CD4-positive, alpha-beta memory T cell (primary cell): ENCODE measurements around the gene DAP3. TPM values are rescaled to one million over a fixed set of nuclear protein-coding genes. Genes with fewer than 3 reads are reported as not detected.
"Not testable (repeated sequence)": the region's sequence is repeated elsewhere in the genome, so short reads cannot be mapped to it uniquely, and the experiment has no call there.

Experiments used
- CTCF ChIA-PET: fragments of 350-600 bp; sonication (Branson Sonifier 250); formaldehyde crosslinking; loops from one replicate; lab custom pipeline; 2021; ENCODE audit warnings: inconsistent platforms; ENCODE audit not compliant: partially characterized antibody; lab: Charles Lee
- POLR2A ChIA-PET: fragments of 350-600 bp; sonication (Branson Sonifier 250); formaldehyde crosslinking; loops from one replicate; lab custom pipeline; 2021; ENCODE audit not compliant: partially characterized antibody; lab: Charles Lee
- DNase-seq, 5 donors: peaks; one replicate each; pipeline versions ENCODE4 v3.0.0 to v3.0.0-alpha.2; 2020 to 2022; ENCODE audit warnings: mixed read lengths in 1 of 5
- H3K27ac ChIP-seq: one replicate; pipeline ENCODE4 v1.7.0; 2013; ENCODE audit warnings: low read depth, low read length
- H3K27me3 ChIP-seq: 2 replicates; pipeline ENCODE4 v1.7.0; 2013; ENCODE audit warnings: mild to moderate bottlenecking, low read length, moderate library complexity; ENCODE audit not compliant: insufficient read depth
- H3K36me3 ChIP-seq: 2 replicates; pipeline ENCODE4 v1.7.0; 2013; ENCODE audit warnings: mild to moderate bottlenecking, low read length, moderate library complexity; ENCODE audit not compliant: insufficient read depth
- H3K4me1 ChIP-seq: 2 replicates; pipeline ENCODE4 v1.7.0; 2013; ENCODE audit warnings: mild to moderate bottlenecking, low read length, moderate library complexity; ENCODE audit not compliant: insufficient read depth
- H3K4me3 ChIP-seq, 2 donors: one replicate each; pipeline ENCODE4 v1.7.0; 2013; ENCODE audit warnings: low read length in 2 of 2, mild to moderate bottlenecking in 1 of 2
- H3K9me3 ChIP-seq, 2 donors: one replicate each; pipeline ENCODE4 v1.7.0; 2013; ENCODE audit warnings: low read length in 2 of 2, control low read depth in 1 of 2; ENCODE audit not compliant: control insufficient read depth in 1 of 2
- H3K27ac Mint-ChIP-seq, 7 donors: one replicate each; pipeline ENCODE4 v1.8.0; 2020 to 2021; ENCODE audit warnings: mixed read lengths in 7 of 7, mild to moderate bottlenecking in 6 of 7, inconsistent platforms in 3 of 7, moderate library complexity in 3 of 7
- H3K27me3 Mint-ChIP-seq, 2 donors: one replicate each; pipeline ENCODE4 v1.8.0; 2020 to 2021; ENCODE audit warnings: mixed read lengths in 2 of 2
- H3K36me3 Mint-ChIP-seq, 2 donors: one replicate each; pipeline ENCODE4 v1.8.0; 2020 to 2021; ENCODE audit warnings: mixed read lengths in 2 of 2, inconsistent platforms in 1 of 2, mild to moderate bottlenecking in 1 of 2
- H3K4me1 Mint-ChIP-seq, 4 donors: one replicate each; pipeline ENCODE4 v1.8.0; 2020 to 2021; ENCODE audit warnings: mixed read lengths in 4 of 4, mild to moderate bottlenecking in 1 of 4
- H3K4me3 Mint-ChIP-seq, 8 donors: one replicate each; pipeline ENCODE4 v1.8.0; 2020 to 2021; ENCODE audit warnings: mixed read lengths in 8 of 8, mild to moderate bottlenecking in 7 of 8, moderate library complexity in 6 of 8, inconsistent platforms in 3 of 8
- H3K9me3 Mint-ChIP-seq, 8 donors: one replicate each; pipeline ENCODE4 v1.8.0; 2020 to 2021; ENCODE audit warnings: mixed read lengths in 8 of 8, mild to moderate bottlenecking in 5 of 8, inconsistent platforms in 3 of 8, moderate library complexity in 1 of 8
- intact Hi-C: fragments of 100-400 bp; cut with micrococcal nuclease; formaldehyde crosslinking; loops from one replicate; pipeline ENCODE4 v1.15.1; 2023
- polyA plus RNA-seq, 2 donors: library from polyadenylated mRNA; unstranded; fragments of 300-500 nt; fragmentation: Illumina TruSeq; gene quantifications; one replicate each; pipeline ENCODE4 v1.2.3, GENCODE V29; 2021
- total RNA-seq, 2 experiments: library from RNA; stranded (reverse); gene quantifications; one replicate each; pipeline ENCODE4 v1.2.3, GENCODE V29; 2021

Gene DAP3
- total and polyA plus RNA-seq, 4 experiments from 2014 or later = 102 to 177 (median 131) TPM

DNA sequence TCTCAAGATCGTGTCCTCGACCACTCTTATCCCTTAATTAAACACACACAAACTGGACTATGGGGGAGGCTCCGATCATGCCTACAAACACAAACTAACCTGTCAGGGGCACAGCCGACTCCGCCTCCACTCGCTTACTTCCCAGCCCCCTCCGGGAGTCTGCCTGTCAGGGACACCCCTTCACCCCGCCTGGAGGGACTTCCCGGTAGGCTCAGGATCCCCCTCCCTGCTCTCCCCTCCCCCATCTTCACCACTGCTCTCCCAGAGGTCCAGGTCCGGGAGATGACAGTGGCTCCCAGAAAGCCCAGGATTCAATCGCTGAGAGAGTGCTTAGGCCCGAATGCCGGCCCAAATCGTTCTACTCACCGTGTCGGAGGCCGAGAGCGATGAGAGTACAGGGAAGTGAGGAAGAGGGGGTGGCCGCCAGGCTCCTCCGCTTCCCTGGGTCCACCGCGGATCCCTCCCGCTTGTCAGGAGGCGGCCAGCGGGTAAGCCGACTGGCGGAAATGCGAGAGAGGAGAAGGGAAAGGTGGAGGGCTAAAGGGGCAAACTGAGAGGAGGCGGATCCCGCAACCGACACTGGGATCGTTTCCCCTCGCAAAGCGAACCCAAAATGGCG lies 1.1 kb upstream of the DAP3 start:
- Mint-ChIP-seq H3K4me1 (peaks cover 44 to 87% (median 64%) of the 10 kb centered on the region in 4 donors), H3K27ac (peak overlapping the region; percentile 95 to 99 (median 97)), H3K36me3 (peaks cover 19 to 50% of the 10 kb centered on the region in 2 donors), H3K4me3 (peak overlapping the region; percentile 94 to 99 (median 97))
- Histone ChIP-seq H3K27ac (peak overlapping the region; percentile 96), H3K4me3 (peak overlapping the region; percentile 84 to 92), H3K4me1 (peaks cover 66% of the 10 kb centered on the region)
- H3K27me3 ChIP-seq, H3K36me3 ChIP-seq, CTCF ChIA-PET, H3K9me3 Mint-ChIP-seq, H3K9me3 ChIP-seq, H3K27me3 Mint-ChIP-seq: not testable (repeated sequence)
- intact Hi-C loops = loop anchor here (1.0 to 10.0 kb wide), 4 partner anchors 47 to 337 kb away; partner anchors contain the start of genes ASH1L, MSTO1 and SSR2
- peak in 1 of 5 donors; percentile 57 for DNase-seq
- POLR2A ChIA-PET = interaction anchor here (0.9 kb wide), 1 partner anchor 57 kb away, joined by 3 read pairs; no protein-coding TSS in a partner anchor

- Histone ChIP-seq H3K27me3 (no peaks in the 10 kb centered on the region), H3K36me3 (peaks cover 6% of the 10 kb centered on the region), H3K4me1 (peaks cover 66% of the 10 kb centered on the region), H3K9me3 (no peaks in the 10 kb centered on the region), H3K4me3 (peak within 1 kb of the TSS; percentile 84 to 92), H3K27ac (peak within 1 kb of the TSS; percentile 96)
- peak; percentile 91 to 96 (median 91) for DNase-seq
- H3K4me3 Mint-ChIP-seq = peak within 1 kb of the TSS; percentile 94 to 99 (median 97)
- H3K9me3 Mint-ChIP-seq = peaks cover 0 to 2% (median 0%) of the 10 kb centered on the region in 8 donors
- CTCF ChIA-PET = no interaction called here
- no peaks in the 10 kb centered on the region for H3K27me3 Mint-ChIP-seq
- peaks cover 45 to 90% (median 64%) of the 10 kb centered on the region in 4 donors for H3K4me1 Mint-ChIP-seq
- peak within 1 kb of the TSS; percentile 95 to 99 (median 97) for H3K27ac Mint-ChIP-seq
- intact Hi-C loops = loop anchor here (1.0 to 10.0 kb wide), 4 partner anchors 46 to 336 kb away; partner anchors contain the start of genes ASH1L, MSTO1 and SSR2
- POLR2A ChIA-PET = interaction anchor here (0.9 kb wide), 1 partner anchor 57 kb away, joined by 3 read pairs; no protein-coding TSS in a partner anchor
- H3K36me3 Mint-ChIP-seq = peaks cover 20 to 48% of the 10 kb centered on the region in 2 donors
These were observed 389 bp upstream of the DAP3 start, which contains the start of gene YY1AP1 for GRCh38 chr1:155688324-155689080. Gene YY1AP1, minus strand, starts transcription at chr1:155688774. Its CDS starts 8,338 bp downstream, at chr1:155680436.

DNA sequence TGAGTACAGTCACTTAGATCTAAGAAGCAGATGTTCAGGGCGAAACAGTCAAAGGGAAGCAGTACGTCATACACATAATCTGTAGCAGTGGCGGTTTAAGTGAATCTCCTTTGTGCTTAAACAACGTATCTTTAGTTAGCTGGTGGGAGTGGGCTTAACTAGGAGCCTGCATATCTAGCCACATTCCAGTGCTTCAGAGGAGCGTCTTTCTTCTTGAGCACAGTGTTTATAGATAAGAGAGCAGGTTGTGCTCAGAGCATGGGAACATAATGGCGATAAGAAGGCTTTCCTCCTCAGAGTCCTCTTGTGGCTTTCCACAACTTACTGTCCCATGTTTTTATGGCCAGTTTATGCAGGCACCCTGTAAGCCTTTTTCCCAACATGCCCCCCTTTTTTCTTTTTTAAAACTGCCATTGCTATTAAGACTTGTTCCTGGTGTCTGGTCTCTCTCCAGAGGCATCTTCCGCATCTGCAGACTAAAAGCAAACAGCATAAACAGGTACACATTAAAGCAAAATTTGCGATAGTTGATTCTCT lies 3.2 kb downstream of the DAP3 start:
- ChIA-PET POLR2A (no interaction called here), CTCF (no interaction called here)
- Histone ChIP-seq H3K27me3 (no peaks in the 10 kb centered on the region), H3K27ac (no peak overlapping the region), H3K4me1 (peaks cover 68% of the 10 kb centered on the region), H3K36me3 (peaks cover 6% of the 10 kb centered on the region), H3K9me3 (no peaks in the 10 kb centered on the region), H3K4me3 (no peak overlapping the region)
- peak overlapping the region in 4 of 8 donors; percentile 4 to 60 (median 14) for H3K4me3 Mint-ChIP-seq
- no peak for DNase-seq
- H3K36me3 Mint-ChIP-seq = peaks cover 20 to 39% of the 10 kb centered on the region in 2 donors
- peak overlapping the region in 1 of 7 donors; percentile 2 for H3K27ac Mint-ChIP-seq
- H3K9me3 Mint-ChIP-seq = peaks cover 0 to 2% (median 0%) of the 10 kb centered on the region in 8 donors
- intact Hi-C loops = no loop called here
- no peaks in the 10 kb centered on the region for H3K27me3 Mint-ChIP-seq
- peaks cover 42 to 85% (median 61%) of the 10 kb centered on the region in 4 donors for H3K4me1 Mint-ChIP-seq

- H3K4me3 ChIP-seq = no peak overlapping the region
- H3K9me3 ChIP-seq = no peaks in the 10 kb centered on the region
- H3K4me1 ChIP-seq = peaks cover 68% of the 10 kb centered on the region
- intact Hi-C loops = no loop called here
- H3K36me3 ChIP-seq = peaks cover 6% of the 10 kb centered on the region
- Mint-ChIP-seq H3K36me3 (peaks cover 20 to 28% of the 10 kb centered on the region in 2 donors), H3K4me1 (peaks cover 53 to 96% (median 75%) of the 10 kb centered on the region in 4 donors), H3K9me3 (peaks cover 0 to 2% (median 0%) of the 10 kb centered on the region in 8 donors), H3K27ac (no peak overlapping the region), H3K4me3 (peak overlapping the region in 1 of 8 donors; percentile 12), H3K27me3 (no peaks in the 10 kb centered on the region)
- ChIA-PET POLR2A (interaction anchor here (0.5 kb wide), 1 partner anchor 10 kb away, joined by 4 read pairs; no protein-coding TSS in a partner anchor), CTCF (no interaction called here)
- H3K27ac ChIP-seq = no peak overlapping the region
- no peak for DNase-seq
- no peaks in the 10 kb centered on the region for H3K27me3 ChIP-seq
These were observed 5.3 kb downstream of the DAP3 start for GRCh38 chr1:155694167-155694566.

DNA sequence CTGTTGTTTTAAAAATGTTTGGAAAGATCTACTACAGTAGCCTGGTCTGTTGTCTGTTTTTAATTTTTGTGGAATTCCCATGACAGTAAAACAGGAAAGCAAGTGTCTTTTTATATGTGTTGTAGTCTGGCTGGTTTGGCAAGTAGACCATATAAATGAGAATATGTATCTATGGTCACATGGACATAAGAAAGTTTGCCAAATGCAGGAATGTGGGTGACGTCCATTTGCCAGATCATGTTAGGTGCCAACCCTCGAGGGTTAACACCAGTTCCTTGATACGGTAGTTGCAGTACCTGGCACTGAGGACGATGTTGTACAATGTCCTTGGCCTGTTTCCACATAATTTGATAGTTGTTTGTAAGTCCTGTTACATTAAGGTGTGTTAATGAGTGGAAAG lies 6.2 kb downstream of the DAP3 start:
- Mint-ChIP-seq H3K4me1 (peaks cover 48 to 93% (median 71%) of the 10 kb centered on the region in 4 donors), H3K27ac (no peak overlapping the region), H3K36me3 (peaks cover 20 to 22% of the 10 kb centered on the region in 2 donors)

DNA sequence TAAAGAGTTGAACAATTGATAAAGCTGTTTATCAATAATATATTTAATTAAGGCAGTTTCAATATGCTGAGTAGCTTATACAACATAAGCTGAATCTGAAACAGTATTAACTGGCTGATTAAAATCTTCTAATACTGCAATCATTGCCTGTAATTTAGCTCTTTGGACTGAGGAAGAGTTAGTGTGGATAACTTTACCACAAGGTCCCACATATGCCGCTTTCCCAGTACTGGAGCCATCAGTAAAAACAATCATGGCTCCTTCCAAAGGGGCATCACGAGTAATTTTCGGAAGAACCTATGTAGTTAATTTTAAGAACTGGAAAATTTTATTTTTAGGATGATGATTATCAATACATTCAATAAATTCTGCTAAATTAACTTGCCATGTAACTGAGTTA lies 6.7 kb downstream of the DAP3 start:
- peaks cover 0 to 2% (median 0%) of the 10 kb centered on the region in 8 donors for H3K9me3 Mint-ChIP-seq
- Histone ChIP-seq H3K9me3 (no peaks in the 10 kb centered on the region), H3K36me3 (peaks cover 6% of the 10 kb centered on the region), H3K27me3 (no peaks in the 10 kb centered on the region), H3K4me3 (no peak overlapping the region), H3K27ac (no peak overlapping the region), H3K4me1 (peaks cover 57% of the 10 kb centered on the region)
- no peak overlapping the region for H3K27ac Mint-ChIP-seq
- peaks cover 44 to 91% (median 69%) of the 10 kb centered on the region in 4 donors for H3K4me1 Mint-ChIP-seq
- intact Hi-C loops = no loop called here
- ChIA-PET CTCF (no interaction called here), POLR2A (no interaction called here)
- peaks cover 20 to 21% of the 10 kb centered on the region in 2 donors for H3K36me3 Mint-ChIP-seq
- DNase-seq = no peak
- no peak overlapping the region for H3K4me3 Mint-ChIP-seq
- no peaks in the 10 kb centered on the region for H3K27me3 Mint-ChIP-seq

More for the DNA sequence above, 6.2 kb downstream of the DAP3 start:
- Mint-ChIP-seq H3K9me3 (peaks cover 0 to 2% (median 0%) of the 10 kb centered on the region in 8 donors), H3K4me3 (peak overlapping the region in 4 of 8 donors; percentile 2 to 53 (median 12)), H3K27me3 (no peaks in the 10 kb centered on the region)
- POLR2A ChIA-PET = no interaction called here
- Histone ChIP-seq H3K9me3 (no peaks in the 10 kb centered on the region), H3K4me1 (peaks cover 62% of the 10 kb centered on the region), H3K4me3 (no peak overlapping the region), H3K27me3 (no peaks in the 10 kb centered on the region), H3K36me3 (peaks cover 6% of the 10 kb centered on the region), H3K27ac (no peak overlapping the region)
- no peak for DNase-seq
- intact Hi-C loops = no loop called here
- CTCF ChIA-PET = no interaction called here
